ENCODE measurements around the gene B4GALT5.

The B4GALT5 gene

GRCh38 chr20:49698477-49698876, 15.2 kb downstream of the B4GALT5 start (continued):
- TF ChIP-seq, protein P1, sequence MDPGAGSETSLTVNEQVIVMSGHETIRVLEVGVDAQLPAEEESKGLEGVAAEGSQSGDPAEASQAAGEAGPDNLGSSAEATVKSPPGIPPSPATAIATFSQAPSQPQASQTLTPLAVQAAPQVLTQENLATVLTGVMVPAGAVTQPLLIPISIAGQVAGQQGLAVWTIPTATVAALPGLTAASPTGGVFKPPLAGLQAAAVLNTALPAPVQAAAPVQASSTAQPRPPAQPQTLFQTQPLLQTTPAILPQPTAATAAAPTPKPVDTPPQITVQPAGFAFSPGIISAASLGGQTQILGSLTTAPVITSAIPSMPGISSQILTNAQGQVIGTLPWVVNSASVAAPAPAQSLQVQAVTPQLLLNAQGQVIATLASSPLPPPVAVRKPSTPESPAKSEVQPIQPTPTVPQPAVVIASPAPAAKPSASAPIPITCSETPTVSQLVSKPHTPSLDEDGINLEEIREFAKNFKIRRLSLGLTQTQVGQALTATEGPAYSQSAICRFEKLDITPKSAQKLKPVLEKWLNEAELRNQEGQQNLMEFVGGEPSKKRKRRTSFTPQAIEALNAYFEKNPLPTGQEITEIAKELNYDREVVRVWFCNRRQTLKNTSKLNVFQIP (CRISPR knock-in tag; IDR thresholded peaks at IDR 0.05; ENCODE audit: borderline replicate concordance, low read depth) = no peak
- TF ChIP-seq SNAI2 (CRISPR knock-in tag; IDR thresholded peaks at IDR 0.05) = no peak
- no peak for TF ChIP-seq TCF4 (CRISPR knock-in tag; IDR thresholded peaks at IDR 0.05; ENCODE audit: borderline replicate concordance)
- TF ChIP-seq ZFP3 (CRISPR knock-in tag; IDR thresholded peaks at IDR 0.05) = no peak
- no peak for TF ChIP-seq ZNF8 (CRISPR knock-in tag; IDR thresholded peaks at IDR 0.05)
- TF ChIP-seq PATZ1 (CRISPR knock-in tag; IDR thresholded peaks at IDR 0.05; ENCODE audit: borderline replicate concordance) = no peak
- no peak for TF ChIP-seq TOX (CRISPR knock-in tag; IDR thresholded peaks at IDR 0.05; ENCODE audit: borderline replicate concordance)
- TF ChIP-seq CSDC2 (CRISPR knock-in tag; IDR thresholded peaks at IDR 0.05) = no peak
- TF ChIP-seq ARNTL (CRISPR knock-in tag; IDR thresholded peaks at IDR 0.05; ENCODE audit: borderline replicate concordance, low read depth) = no peak

DNA sequence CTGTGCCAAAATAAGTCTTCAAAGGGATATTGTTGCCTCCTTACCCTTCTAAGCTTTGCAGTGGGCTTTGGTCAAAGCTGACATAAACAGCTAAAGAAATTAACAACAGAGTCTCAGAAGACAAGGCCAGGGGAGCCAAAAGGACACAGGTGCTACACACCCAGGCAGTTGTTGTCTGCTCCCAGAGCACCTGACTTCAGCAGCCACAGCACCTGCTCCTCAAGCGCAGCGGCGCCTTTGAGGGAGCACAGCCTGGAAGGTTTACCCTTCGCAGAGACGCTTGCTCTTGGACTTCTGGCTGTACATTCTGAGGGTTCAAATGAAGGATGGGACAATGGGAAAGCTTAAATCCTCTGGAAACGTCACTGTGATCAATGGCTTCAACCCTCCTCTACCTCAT, 16.6 kb downstream of the B4GALT5 start:
- no peak for TF ChIP-seq ZFP3 (CRISPR knock-in tag; IDR thresholded peaks at IDR 0.05)
- no peak for TF ChIP-seq SNAI2 (CRISPR knock-in tag; IDR thresholded peaks at IDR 0.05)
- no peak for TF ChIP-seq ZNF70 (CRISPR knock-in tag; IDR thresholded peaks at IDR 0.05)
- TF ChIP-seq ARNTL (CRISPR knock-in tag; IDR thresholded peaks at IDR 0.05; ENCODE audit: borderline replicate concordance, low read depth) = no peak
- TF ChIP-seq TSHZ2 (CRISPR knock-in tag; IDR thresholded peaks at IDR 0.05) = no peak
- no peak for ATAC-seq

- no peak for ATAC-seq
- TF ChIP-seq TSHZ2 (CRISPR knock-in tag; IDR thresholded peaks at IDR 0.05) (no peak), ESRRG (CRISPR knock-in tag; IDR thresholded peaks at IDR 0.05) (no peak), ZNF70 (CRISPR knock-in tag; IDR thresholded peaks at IDR 0.05) (no peak), ZNF8 (CRISPR knock-in tag; IDR thresholded peaks at IDR 0.05) (no peak), RARB (CRISPR knock-in tag; IDR thresholded peaks at IDR 0.05) (no peak), CREB5 (CRISPR knock-in tag; IDR thresholded peaks at IDR 0.05; ENCODE audit: low read depth) (no peak), ZFP3 (CRISPR knock-in tag; IDR thresholded peaks at IDR 0.05) (no peak), ARNTL (CRISPR knock-in tag; IDR thresholded peaks at IDR 0.05; ENCODE audit: borderline replicate concordance, low read depth) (no peak), TCF4 (CRISPR knock-in tag; IDR thresholded peaks at IDR 0.05; ENCODE audit: borderline replicate concordance) (no peak), PATZ1 (CRISPR knock-in tag; IDR thresholded peaks at IDR 0.05; ENCODE audit: borderline replicate concordance) (no peak), TOX (CRISPR knock-in tag; IDR thresholded peaks at IDR 0.05; ENCODE audit: borderline replicate concordance) (no peak)
- TF ChIP-seq, protein P2, sequence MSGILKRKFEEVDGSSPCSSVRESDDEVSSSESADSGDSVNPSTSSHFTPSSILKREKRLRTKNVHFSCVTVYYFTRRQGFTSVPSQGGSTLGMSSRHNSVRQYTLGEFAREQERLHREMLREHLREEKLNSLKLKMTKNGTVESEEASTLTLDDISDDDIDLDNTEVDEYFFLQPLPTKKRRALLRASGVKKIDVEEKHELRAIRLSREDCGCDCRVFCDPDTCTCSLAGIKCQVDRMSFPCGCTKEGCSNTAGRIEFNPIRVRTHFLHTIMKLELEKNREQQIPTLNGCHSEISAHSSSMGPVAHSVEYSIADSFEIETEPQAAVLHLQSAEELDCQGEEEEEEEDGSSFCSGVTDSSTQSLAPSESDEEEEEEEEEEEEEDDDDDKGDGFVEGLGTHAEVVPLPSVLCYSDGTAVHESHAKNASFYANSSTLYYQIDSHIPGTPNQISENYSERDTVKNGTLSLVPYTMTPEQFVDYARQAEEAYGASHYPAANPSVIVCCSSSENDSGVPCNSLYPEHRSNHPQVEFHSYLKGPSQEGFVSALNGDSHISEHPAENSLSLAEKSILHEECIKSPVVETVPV (CRISPR knock-in tag; IDR thresholded peaks at IDR 0.05) = no peak
Observed at GRCh38 chr20:49696594-49696993, 17.1 kb downstream of the B4GALT5 start.

Measured in SK-N-SH treated with all-trans-retinoic acid at 6 μM for 48 hours (cell line).